Tibial nerve (tissue), 3 donors: ENCODE measurements around the gene FAM120B.

Source experiments
- CTCF ChIP-seq, 5 experiments: fragments of 200-600 bp in 3 of 5; fragments of 450-650 bp in 2 of 5; sonication (generic) in 3 of 5; IDR thresholded peaks; one replicate each; pipeline ENCODE4 v1.5.1; 2016 to 2019; ENCODE audit warnings: antibody characterized with exemption in 5 of 5, mild to moderate bottlenecking in 3 of 5, moderate library complexity in 2 of 5
- POLR2A ChIP-seq, 2 donors: fragments of 450-650 bp; IDR thresholded peaks; one replicate each; pipeline ENCODE4 v1.6.1; 2017; ENCODE audit warnings: antibody characterized with exemption in 2 of 2, mild to moderate bottlenecking in 2 of 2, moderate library complexity in 2 of 2

- TF ChIP-seq CTCF (IDR thresholded peaks at IDR 0.05) (no peak), POLR2A (IDR thresholded peaks at IDR 0.05) (no peak)
Measured at GRCh38 chr6:170329321-170329720, 22.8 kb downstream of the FAM120B start.
